HG03457 (cell line): ENCODE results near the gene ALKBH4.

ENCODE experiments used
- ATAC-seq: cut with Tn5 transposase; IDR thresholded peaks from one replicate; pipeline ENCODE4 v1.9.1; 2021; ENCODE audit warnings: moderate number of reproducible peaks; ENCODE audit not compliant: unreplicated experiment

ALKBH4 gene

DNA sequence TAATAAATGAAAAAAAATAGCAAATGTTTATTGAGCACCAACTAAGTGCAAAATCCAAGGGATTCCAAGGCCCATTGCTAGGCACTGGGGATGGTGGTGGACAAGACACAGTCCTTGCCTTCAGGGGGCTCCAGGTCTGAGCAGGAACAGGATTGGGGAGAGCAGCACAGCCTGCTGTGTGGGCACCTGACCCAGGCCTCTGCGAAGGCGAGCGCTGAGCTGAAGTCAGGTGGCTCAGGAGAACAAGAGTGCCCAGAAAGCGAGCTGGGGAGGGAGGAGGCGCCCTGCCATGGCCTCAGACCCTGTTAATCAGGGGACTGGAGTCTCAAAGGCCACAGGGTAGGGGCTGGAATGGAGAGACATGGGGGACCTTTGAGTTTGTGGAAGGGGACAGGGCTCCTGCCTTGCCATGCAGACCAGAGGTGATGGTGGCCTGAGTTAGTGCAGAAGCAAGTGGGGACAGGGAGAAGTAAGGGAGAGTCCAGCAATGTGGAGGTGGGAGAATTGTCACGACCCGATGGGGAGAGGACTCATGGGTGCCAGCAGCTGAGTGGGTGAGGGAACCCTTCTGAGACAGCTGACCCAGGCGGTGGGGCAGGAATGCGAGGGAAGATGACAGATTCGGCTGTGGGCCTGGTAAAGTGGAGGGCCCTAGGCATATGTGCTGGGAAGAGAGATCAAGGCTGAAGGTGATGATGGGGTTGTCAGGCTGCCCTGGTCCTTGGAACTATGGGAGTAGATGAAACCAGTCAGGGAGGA lies 35.3 kb downstream of the ALKBH4 start:
- ATAC-seq, result no peak

DNA sequence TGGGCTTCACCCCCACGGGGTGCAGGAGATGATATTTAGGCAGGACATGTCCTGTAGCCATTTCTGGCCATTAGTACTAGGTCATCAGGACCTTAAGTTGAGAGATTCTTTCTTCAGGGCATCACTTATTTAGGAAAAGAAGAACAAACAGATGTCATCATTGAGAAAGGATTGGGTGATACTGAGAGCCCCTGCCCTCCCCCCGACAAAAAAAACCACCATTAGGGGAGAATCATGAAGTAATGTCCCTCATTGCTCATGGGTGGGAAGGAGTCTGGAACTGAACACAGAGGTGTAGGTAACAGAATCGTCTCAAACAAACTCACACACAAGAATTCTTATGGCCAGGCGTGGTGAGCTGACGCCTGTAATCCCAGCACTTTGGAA lies 37.7 kb downstream of the ALKBH4 start:
- ATAC-seq, result no peak

- ATAC-seq, result peak; percentile 50
Observed at GRCh38 chr7:102426268-102427018, 38.2 kb downstream of the ALKBH4 start.

- peak; percentile 52 for ATAC-seq
Observed at GRCh38 chr7:102425639-102426267, 38.9 kb downstream of the ALKBH4 start.

DNA sequence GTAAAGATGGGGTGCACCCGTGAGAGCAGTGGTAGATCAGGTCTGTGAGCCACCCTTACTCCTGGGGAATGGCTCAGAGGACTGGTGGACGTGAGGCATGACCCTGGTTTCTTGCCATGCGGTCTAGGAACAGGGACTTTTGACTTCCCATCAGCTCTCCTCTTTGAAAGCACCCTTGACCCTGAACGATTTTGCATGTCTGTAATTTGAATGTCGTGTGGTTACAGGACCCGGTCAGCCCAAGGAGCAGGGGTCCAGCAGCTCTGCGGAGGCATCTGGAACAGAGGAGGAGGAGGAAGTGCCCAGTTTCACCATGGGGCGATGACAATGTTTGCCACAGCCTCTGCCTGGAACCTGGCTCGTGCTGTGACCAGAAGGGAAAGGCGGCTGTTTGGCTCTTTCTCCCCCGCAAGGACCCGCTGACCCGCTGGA lies 39.9 kb downstream of the ALKBH4 start:
- no peak for ATAC-seq

DNA sequence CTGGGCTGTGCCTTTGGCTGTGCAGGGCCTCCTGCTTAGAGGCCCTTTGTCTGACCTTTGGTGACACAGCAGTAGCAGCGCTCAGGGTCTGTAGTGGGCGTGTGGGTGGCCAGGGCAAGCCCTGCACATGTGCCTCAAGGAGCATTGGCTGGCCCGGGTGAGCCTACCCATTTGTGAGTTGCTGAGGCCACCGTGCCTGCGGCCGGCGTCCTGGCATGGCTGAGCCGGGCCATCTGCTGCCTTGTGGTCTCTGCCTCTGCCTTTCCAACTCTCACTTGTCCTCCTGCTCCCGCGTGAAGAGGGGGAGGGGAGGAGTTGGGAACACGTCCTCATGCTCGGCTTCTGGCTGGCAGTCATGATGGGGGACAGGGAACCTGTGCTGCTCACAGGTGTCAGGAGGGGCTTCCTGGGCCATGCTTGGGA lies 40.5 kb downstream of the ALKBH4 start:
- ATAC-seq, result no peak

- no peak for ATAC-seq
Observed at GRCh38 chr7:102421706-102422240, 42.9 kb downstream of the ALKBH4 start.

DNA sequence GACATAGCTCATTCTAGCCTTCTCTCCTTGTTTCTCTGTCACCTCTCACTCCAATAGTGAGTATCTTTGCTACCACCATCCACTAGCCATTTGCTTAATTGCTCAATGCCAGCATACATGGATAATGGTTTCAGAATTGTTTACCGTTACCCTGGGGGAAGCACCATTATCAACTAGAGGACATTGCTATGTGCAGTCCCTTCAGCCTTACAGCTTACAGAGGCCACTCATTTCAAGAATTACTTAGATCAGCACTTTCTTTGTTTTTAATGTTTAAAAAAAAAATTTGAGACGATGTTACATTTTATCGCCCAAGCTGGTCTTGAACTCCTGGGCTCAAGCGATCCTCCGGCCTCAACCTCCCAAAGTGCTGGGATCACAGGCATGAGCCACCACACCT lies 46.1 kb downstream of the ALKBH4 start:
- no peak for ATAC-seq

GRCh38 chr7:102417105-102417504 lies 47.6 kb downstream of the ALKBH4 start:
- no peak for ATAC-seq

GRCh38 chr7:102416406-102416805 lies 48.3 kb downstream of the ALKBH4 start:
- no peak for ATAC-seq

DNA sequence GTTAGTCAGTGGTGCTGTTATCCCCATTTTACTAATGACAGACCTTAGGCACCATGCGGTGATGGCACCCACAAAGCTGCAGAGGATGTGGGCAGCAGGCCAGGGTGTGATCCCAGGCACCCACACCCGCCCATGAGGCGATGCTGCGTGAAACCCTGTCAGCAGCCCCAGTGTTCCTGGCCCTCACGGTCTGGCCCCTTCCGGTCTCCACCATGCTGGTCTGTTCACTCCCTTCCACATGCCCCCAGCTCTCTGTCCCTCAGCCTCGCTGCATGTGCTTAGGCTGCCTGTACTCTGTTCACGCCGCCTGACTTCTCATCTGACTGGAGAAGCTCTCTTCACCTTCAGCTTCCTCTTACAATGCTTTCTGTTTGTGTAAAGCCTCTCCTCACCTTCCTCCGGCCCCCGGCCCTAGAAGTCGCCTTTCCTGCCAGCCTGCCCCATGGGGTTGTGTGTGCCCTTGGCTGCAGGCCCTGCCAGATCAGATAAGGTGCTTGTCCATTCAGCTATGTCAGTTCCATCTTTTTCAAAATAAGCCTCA lies 48.9 kb downstream of the ALKBH4 start:
- ATAC-seq, result no peak

GRCh38 chr7:102413611-102414010 lies 51.1 kb downstream of the ALKBH4 start:
- no peak for ATAC-seq

DNA sequence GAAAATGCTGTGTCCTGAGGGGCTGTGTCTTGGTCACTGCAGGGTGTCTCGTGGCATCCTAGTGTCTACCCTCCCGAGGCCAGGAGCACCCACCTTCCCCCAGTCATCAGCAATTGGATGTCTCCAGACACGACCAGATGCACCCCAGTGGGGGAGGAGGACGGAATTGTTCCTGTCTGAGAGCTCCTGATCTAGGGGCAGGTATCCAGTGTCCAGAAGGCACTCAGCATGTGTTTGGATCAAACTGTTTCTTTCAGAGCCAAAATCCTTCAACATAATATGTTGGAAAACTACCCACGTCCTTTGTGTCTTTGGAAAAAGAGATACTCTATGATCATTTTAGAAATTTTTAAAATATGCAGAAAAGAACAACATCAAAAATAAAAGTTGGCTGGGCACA lies 51.6 kb downstream of the ALKBH4 start:
- no peak for ATAC-seq

GRCh38 chr7:102412548-102412947 lies 52.1 kb downstream of the ALKBH4 start:
- ATAC-seq, result no peak

DNA sequence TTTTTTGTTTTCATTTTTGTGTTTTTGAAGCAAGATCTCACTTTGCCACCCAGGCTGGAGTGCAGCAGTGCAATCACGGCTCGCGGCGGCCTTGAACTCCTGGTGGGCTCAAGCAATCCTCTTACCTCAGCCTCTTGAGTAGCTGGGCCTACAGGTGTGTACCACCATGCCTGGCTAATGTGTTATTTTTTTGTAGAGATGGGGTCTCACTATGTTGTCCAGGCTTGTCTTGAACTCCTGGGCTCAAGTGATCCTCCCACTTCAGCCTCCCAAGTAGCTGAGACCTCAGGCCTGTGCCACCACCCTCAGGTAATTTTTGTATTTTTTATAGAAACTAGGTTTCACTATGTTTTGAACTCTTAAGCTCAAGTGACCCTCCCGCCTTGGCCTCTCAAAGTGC lies 53.7 kb downstream of the ALKBH4 start:
- ATAC-seq, result no peak

GRCh38 chr7:102410123-102410522 lies 54.5 kb downstream of the ALKBH4 start:
- no peak for ATAC-seq

- ATAC-seq, result no peak
Observed at GRCh38 chr7:102409340-102409739, 55.3 kb downstream of the ALKBH4 start.

DNA sequence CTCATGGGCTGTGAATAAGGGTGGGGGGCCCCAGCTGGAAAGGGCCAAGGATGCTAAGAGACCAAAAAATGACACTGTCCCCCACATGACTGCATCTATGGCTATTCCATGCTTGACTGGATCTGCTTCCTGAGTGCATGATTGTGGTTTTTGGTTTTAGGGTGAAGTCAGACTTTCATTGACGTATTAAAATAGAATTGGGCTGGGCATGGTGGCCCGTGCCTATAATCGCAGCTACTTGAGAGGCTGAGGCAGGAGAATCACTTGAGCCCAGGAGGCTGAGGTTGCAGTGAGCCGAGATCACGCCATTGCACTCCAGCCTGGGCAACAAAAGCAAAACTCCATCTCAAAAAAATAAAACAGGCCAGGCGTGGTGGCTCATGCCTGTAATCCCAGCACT lies 56.1 kb downstream of the ALKBH4 start:
- ATAC-seq, result peak; percentile 41

- no peak for ATAC-seq
Observed at GRCh38 chr7:102407910-102408309, 56.8 kb downstream of the ALKBH4 start.
